RWPE2 (cell line): ENCODE results near the gene DRD3.

Experiments used
- ATAC-seq: fragments of 200-7000 bp; cut with Tn5 transposase; 3 replicates; pipeline ENCODE4 v1.9.1; 2021; ENCODE audit warnings: low read depth
- DNase-seq: peaks from one replicate; pipeline ENCODE4 v3.0.0-alpha.2; 2020; ENCODE audit warnings: low spot score
- H3K27ac ChIP-seq: fragments of 450-650 bp; 2 replicates; pipeline ENCODE4 v1.5.1; 2017; ENCODE audit warnings: mild to moderate bottlenecking; ENCODE audit not compliant: poor library complexity, severe bottlenecking
- H3K27me3 ChIP-seq: fragments of 250-450 bp; sonication (Bioruptor Pico); 2 replicates; pipeline ENCODE4 v1.5.1; 2021; ENCODE audit warnings: mild to moderate bottlenecking, moderate library complexity; ENCODE audit not compliant: insufficient read depth, poor library complexity, severe bottlenecking
- H3K36me3 ChIP-seq: fragments of 250-450 bp; sonication (Bioruptor Pico); 2 replicates; pipeline ENCODE4 v1.5.1; 2020; ENCODE audit warnings: low read depth, mild to moderate bottlenecking, moderate library complexity
- H3K4me1 ChIP-seq: fragments of 250-450 bp; sonication (Bioruptor Pico); 2 replicates; pipeline ENCODE4 v1.5.1; 2021; ENCODE audit warnings: mild to moderate bottlenecking, moderate library complexity; ENCODE audit not compliant: insufficient read depth, poor library complexity, severe bottlenecking
- H3K4me3 ChIP-seq: fragments of 250-450 bp; sonication (Bioruptor Pico); 2 replicates; pipeline ENCODE4 v1.5.1; 2021; ENCODE audit warnings: mild to moderate bottlenecking, moderate library complexity; ENCODE audit not compliant: severe bottlenecking
- H3K9me3 ChIP-seq: fragments of 250-450 bp; sonication (Bioruptor Pico); 2 replicates; pipeline ENCODE4 v1.5.1; 2021; ENCODE audit warnings: mild to moderate bottlenecking, moderate library complexity; ENCODE audit not compliant: severe bottlenecking
- CTCF ChIP-seq: fragments of 450-650 bp; IDR thresholded peaks from one replicate; pipeline ENCODE4 v1.5.1; 2017; ENCODE audit warnings: mild to moderate bottlenecking, moderate library complexity; ENCODE audit not compliant: poor library complexity, severe bottlenecking

Gene DRD3

GRCh38 chr3:114128826-114129225 lies 50.0 kb downstream of the DRD3 start:
- Histone ChIP-seq H3K27ac (no peak overlapping the region), H3K4me3 (no peak overlapping the region), H3K36me3 (no peaks in the 10 kb centered on the region), H3K27me3 (no peaks in the 10 kb centered on the region), H3K9me3 (no peaks in the 10 kb centered on the region), H3K4me1 (no peaks in the 10 kb centered on the region)
- no peak for TF ChIP-seq CTCF
- no peak for ATAC-seq
- no peak for DNase-seq

GRCh38 chr3:114128231-114128630 lies 50.6 kb downstream of the DRD3 start:
- no peaks in the 10 kb centered on the region for H3K27me3 ChIP-seq
- ATAC-seq (no peak), DNase-seq (no peak)
- H3K4me3 ChIP-seq, result no peak overlapping the region
- H3K4me1 ChIP-seq, result no peaks in the 10 kb centered on the region
- no peak for TF ChIP-seq CTCF
- no peaks in the 10 kb centered on the region for H3K36me3 ChIP-seq
- H3K9me3 ChIP-seq, result no peaks in the 10 kb centered on the region
- no peak overlapping the region for H3K27ac ChIP-seq

- TF ChIP-seq CTCF, result no peak
- no peaks in the 10 kb centered on the region for H3K4me1 ChIP-seq
- H3K36me3 ChIP-seq, result no peaks in the 10 kb centered on the region
Observed at GRCh38 chr3:114127517-114127916, 51.3 kb downstream of the DRD3 start.

GRCh38 chr3:114126461-114126860 lies 52.4 kb downstream of the DRD3 start:
- no peak for TF ChIP-seq CTCF
- H3K4me1 ChIP-seq, result peaks cover 4% of the 10 kb centered on the region
- H3K27ac ChIP-seq, result no peak overlapping the region
- H3K4me3 ChIP-seq, result no peak overlapping the region
- no peaks in the 10 kb centered on the region for H3K36me3 ChIP-seq
- H3K27me3 ChIP-seq, result no peaks in the 10 kb centered on the region
- H3K9me3 ChIP-seq, result no peaks in the 10 kb centered on the region
- ATAC-seq, result no peak
- DNase-seq, result no peak

More at GRCh38 chr3:114127517-114127916, 51.3 kb downstream of the DRD3 start:
- no peaks in the 10 kb centered on the region for H3K27me3 ChIP-seq
- no peak overlapping the region for H3K27ac ChIP-seq
- DNase-seq (no peak), ATAC-seq (no peak)
- no peak overlapping the region for H3K4me3 ChIP-seq
- no peaks in the 10 kb centered on the region for H3K9me3 ChIP-seq

- no peaks in the 10 kb centered on the region for H3K27me3 ChIP-seq
- no peak for TF ChIP-seq CTCF
- DNase-seq (no peak), ATAC-seq (peak; percentile 80)
- H3K27ac ChIP-seq, result no peak overlapping the region
- H3K4me3 ChIP-seq, result no peak overlapping the region
- no peaks in the 10 kb centered on the region for H3K36me3 ChIP-seq
- peaks cover 4% of the 10 kb centered on the region for H3K4me1 ChIP-seq
- no peaks in the 10 kb centered on the region for H3K9me3 ChIP-seq
Observed at GRCh38 chr3:114122027-114122709, 56.7 kb downstream of the DRD3 start.
